ENCODE results near the gene UGGT1.

- TF ChIP-seq CTCF (conservative IDR thresholded peaks at IDR 0.05; ENCODE audit: low read depth in 2 of 2) (no peak), NANOG (IDR thresholded peaks at IDR 0.05; ENCODE audit: borderline replicate concordance) (no peak), EZH2 (IDR thresholded peaks at IDR 0.05; ENCODE audit: low read depth, unreplicated experiment) (no peak), POLR2AphosphoS5 (IDR thresholded peaks at IDR 0.05; ENCODE audit: low read depth) (no peak), CREB1 (CRISPR knock-in tag; IDR thresholded peaks at IDR 0.05; ENCODE audit: low read depth) (no peak), EZH2phosphoT487 (IDR thresholded peaks at IDR 0.05; ENCODE audit: unreplicated experiment) (no peak), REST (IDR thresholded peaks at IDR 0.05; ENCODE audit: unreplicated experiment) (no peak), JUNB (IDR thresholded peaks at IDR 0.05; ENCODE audit: unreplicated experiment) (no peak), ETS1 (IDR thresholded peaks at IDR 0.05) (no peak), ZNF114 (CRISPR knock-in tag; IDR thresholded peaks at IDR 0.05) (no peak)
These were observed 440 bp upstream of the UGGT1 start for GRCh38 chr2:128090575-128090944.
